HG02759 (cell line): Measurements from ENCODE around the gene HNRNPAB.

Experiments
- ATAC-seq: cut with Tn5 transposase; IDR thresholded peaks from one replicate; pipeline ENCODE4 v1.9.1; 2021; ENCODE audit warnings: mild to moderate bottlenecking, moderate library complexity; ENCODE audit not compliant: unreplicated experiment

HNRNPAB gene

GRCh38 chr5:178211095-178212048 lies 7.0 kb downstream of the HNRNPAB start:
- no peak for ATAC-seq

- no peak for ATAC-seq
Observed at GRCh38 chr5:178212241-178213002, 8.1 kb downstream of the HNRNPAB start.

- ATAC-seq: no peak
Observed at GRCh38 chr5:178213003-178213461, 8.7 kb downstream of the HNRNPAB start.

- no peak for ATAC-seq
Observed at GRCh38 chr5:178213748-178214151, 9.4 kb downstream of the HNRNPAB start.

- ATAC-seq: no peak
Observed at GRCh38 chr5:178214160-178214803, 9.9 kb downstream of the HNRNPAB start.

- ATAC-seq: no peak
Observed at GRCh38 chr5:178215280-178216002, 11.1 kb downstream of the HNRNPAB start.

GRCh38 chr5:178216088-178216534 lies 11.8 kb downstream of the HNRNPAB start:
- ATAC-seq: no peak

- no peak for ATAC-seq
Observed at GRCh38 chr5:178216779-178217178, 12.4 kb downstream of the HNRNPAB start.

- no peak for ATAC-seq
Observed at GRCh38 chr5:178218237-178218776, 14.0 kb downstream of the HNRNPAB start.

GRCh38 chr5:178218827-178219226 lies 14.5 kb downstream of the HNRNPAB start:
- no peak for ATAC-seq

GRCh38 chr5:178221282-178221681 lies 16.9 kb downstream of the HNRNPAB start:
- no peak for ATAC-seq

GRCh38 chr5:178221853-178222252 lies 17.5 kb downstream of the HNRNPAB start:
- no peak for ATAC-seq

- ATAC-seq: no peak
Observed at GRCh38 chr5:178222292-178222691, 18.0 kb downstream of the HNRNPAB start.

- ATAC-seq: no peak
Observed at GRCh38 chr5:178223196-178223773, 19.0 kb downstream of the HNRNPAB start.

- ATAC-seq: no peak
Observed at GRCh38 chr5:178223828-178224335, 19.5 kb downstream of the HNRNPAB start.

GRCh38 chr5:178224403-178224802 lies 20.1 kb downstream of the HNRNPAB start:
- ATAC-seq: no peak

- no peak for ATAC-seq
Observed at GRCh38 chr5:178225174-178225573, 20.8 kb downstream of the HNRNPAB start.

GRCh38 chr5:178227138-178227659 lies 22.9 kb downstream of the HNRNPAB start:
- ATAC-seq: no peak

- ATAC-seq: no peak
Observed at GRCh38 chr5:178227929-178228328, 23.6 kb downstream of the HNRNPAB start.
